Measurements from ENCODE around the gene CXCL9.
A peak's percentile ranks its signal among the peaks of the same experiment; 100 is the strongest.
"Not testable (repeated sequence)": the region's sequence is repeated elsewhere in the genome, so short reads cannot be mapped to it uniquely, and the experiment has no call there.

Gene CXCL9

GRCh38 chr4:76011700-76012387 lies 4.5 kb upstream of the CXCL9 start:
- peak; percentile 22 to 30 for ATAC-seq

- ATAC-seq, result no peak
Observed at GRCh38 chr4:76011018-76011670, 3.8 kb upstream of the CXCL9 start.

GRCh38 chr4:76010576-76010975 lies 3.3 kb upstream of the CXCL9 start:
- no peak for ATAC-seq

GRCh38 chr4:76009311-76009710 lies 2.0 kb upstream of the CXCL9 start:
- ATAC-seq, result no peak

GRCh38 chr4:76003620-76004019 lies 3.7 kb downstream of the CXCL9 start:
- ATAC-seq, result no peak

GRCh38 chr4:76003035-76003434 lies 4.3 kb downstream of the CXCL9 start:
- no peak for ATAC-seq

GRCh38 chr4:76002176-76002575 lies 5.1 kb downstream of the CXCL9 start:
- no peak for ATAC-seq

GRCh38 chr4:76001700-76002099 lies 5.6 kb downstream of the CXCL9 start:
- ATAC-seq, result no peak

- ATAC-seq, result no peak
Observed at GRCh38 chr4:76000279-76000678, 7.0 kb downstream of the CXCL9 start.

GRCh38 chr4:75998525-75999147 lies 8.7 kb downstream of the CXCL9 start:
- ATAC-seq, result not testable (repeated sequence)

GRCh38 chr4:75997946-75998345 lies 9.4 kb downstream of the CXCL9 start:
- ATAC-seq, result no peak

- ATAC-seq, result no peak
Observed at GRCh38 chr4:75997081-75997480, 10.2 kb downstream of the CXCL9 start.

- no peak for ATAC-seq
Observed at GRCh38 chr4:75995727-75996126, 11.6 kb downstream of the CXCL9 start.

- ATAC-seq, result no peak
Observed at GRCh38 chr4:75992462-75992861, 14.8 kb downstream of the CXCL9 start.

- no peak for ATAC-seq
Observed at GRCh38 chr4:75989846-75990528, 17.3 kb downstream of the CXCL9 start.

GRCh38 chr4:75985116-75985515 lies 22.2 kb downstream of the CXCL9 start:
- ATAC-seq, result no peak

GRCh38 chr4:75980576-75980975 lies 26.7 kb downstream of the CXCL9 start:
- no peak for ATAC-seq

GRCh38 chr4:75976177-75976576 lies 31.1 kb downstream of the CXCL9 start:
- no peak for ATAC-seq

- no peak for ATAC-seq
Observed at GRCh38 chr4:75973766-75974165, 33.5 kb downstream of the CXCL9 start.

- no peak for ATAC-seq
Observed at GRCh38 chr4:75968084-75968483, 39.2 kb downstream of the CXCL9 start.

GRCh38 chr4:75963558-75963957 lies 43.8 kb downstream of the CXCL9 start:
- ATAC-seq, result no peak

- ATAC-seq, result not testable (repeated sequence)
Observed at GRCh38 chr4:75962072-75962471, 45.2 kb downstream of the CXCL9 start.

- ATAC-seq, result not testable (repeated sequence)
Observed at GRCh38 chr4:75958546-75958945, 48.8 kb downstream of the CXCL9 start.

GRCh38 chr4:75954811-75955210 lies 52.5 kb downstream of the CXCL9 start:
- not testable (repeated sequence) for ATAC-seq
